GM19397 (cell line): ENCODE measurements around the gene BAMBI.
"Not testable (repeated sequence)": the region's sequence is repeated elsewhere in the genome, so short reads cannot be mapped to it uniquely, and the experiment has no call there.

Experiments
- ATAC-seq: cut with Tn5 transposase; IDR thresholded peaks from one replicate; pipeline ENCODE4 v1.9.1; 2021; ENCODE audit warnings: mild to moderate bottlenecking, moderate library complexity; ENCODE audit not compliant: unreplicated experiment

The BAMBI gene, protein sequence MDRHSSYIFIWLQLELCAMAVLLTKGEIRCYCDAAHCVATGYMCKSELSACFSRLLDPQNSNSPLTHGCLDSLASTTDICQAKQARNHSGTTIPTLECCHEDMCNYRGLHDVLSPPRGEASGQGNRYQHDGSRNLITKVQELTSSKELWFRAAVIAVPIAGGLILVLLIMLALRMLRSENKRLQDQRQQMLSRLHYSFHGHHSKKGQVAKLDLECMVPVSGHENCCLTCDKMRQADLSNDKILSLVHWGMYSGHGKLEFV

DNA sequence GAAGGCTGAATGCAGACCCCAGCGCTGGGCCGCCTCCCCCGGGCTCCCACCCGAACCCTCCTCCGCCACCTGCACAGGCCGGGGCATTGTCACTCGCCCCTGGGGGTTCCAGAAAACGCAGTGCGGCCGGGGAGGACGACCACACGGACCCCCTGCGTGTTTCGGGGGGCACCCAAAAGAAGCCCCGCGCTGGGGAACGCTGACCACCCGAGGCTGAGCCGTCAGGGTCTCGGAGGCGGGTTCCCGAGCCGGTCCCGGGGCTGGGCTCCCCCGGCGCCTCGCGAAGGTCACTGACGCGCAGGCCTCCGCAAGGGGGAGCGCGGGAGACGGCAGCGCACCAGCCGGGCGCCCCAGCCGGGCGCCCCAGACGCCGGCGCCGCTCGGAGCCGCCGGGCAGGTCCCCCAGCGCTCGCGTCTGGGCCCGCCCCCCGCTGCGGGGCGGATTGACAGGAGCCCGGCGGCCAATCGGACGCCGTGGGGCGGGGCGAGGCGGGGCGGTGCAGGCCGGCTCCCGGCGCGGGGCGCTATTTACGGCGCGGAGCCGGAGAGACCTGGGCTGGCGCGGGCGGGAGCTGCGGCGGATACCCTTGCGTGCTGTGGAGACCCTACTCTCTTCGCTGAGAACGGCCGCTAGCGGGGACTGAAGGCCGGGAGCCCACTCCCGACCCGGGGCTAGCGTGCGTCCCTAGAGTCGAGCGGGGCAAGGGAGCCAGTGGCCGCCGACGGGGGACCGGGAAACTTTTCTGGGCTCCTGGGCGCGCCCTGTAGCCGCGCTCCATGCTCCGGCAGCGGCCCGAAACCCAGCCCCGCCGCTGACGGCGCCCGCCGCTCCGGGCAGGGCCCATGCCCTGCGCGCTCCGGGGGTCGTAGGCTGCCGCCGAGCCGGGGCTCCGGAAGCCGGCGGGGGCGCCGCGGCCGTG lies at the start of gene BAMBI:
BAMBI (plus strand) TSS at position 554 of the 920 bp plus-strand sequence. CDS start 377 bp downstream, outside the sequence.
- ATAC-seq = peak; percentile 99

DNA sequence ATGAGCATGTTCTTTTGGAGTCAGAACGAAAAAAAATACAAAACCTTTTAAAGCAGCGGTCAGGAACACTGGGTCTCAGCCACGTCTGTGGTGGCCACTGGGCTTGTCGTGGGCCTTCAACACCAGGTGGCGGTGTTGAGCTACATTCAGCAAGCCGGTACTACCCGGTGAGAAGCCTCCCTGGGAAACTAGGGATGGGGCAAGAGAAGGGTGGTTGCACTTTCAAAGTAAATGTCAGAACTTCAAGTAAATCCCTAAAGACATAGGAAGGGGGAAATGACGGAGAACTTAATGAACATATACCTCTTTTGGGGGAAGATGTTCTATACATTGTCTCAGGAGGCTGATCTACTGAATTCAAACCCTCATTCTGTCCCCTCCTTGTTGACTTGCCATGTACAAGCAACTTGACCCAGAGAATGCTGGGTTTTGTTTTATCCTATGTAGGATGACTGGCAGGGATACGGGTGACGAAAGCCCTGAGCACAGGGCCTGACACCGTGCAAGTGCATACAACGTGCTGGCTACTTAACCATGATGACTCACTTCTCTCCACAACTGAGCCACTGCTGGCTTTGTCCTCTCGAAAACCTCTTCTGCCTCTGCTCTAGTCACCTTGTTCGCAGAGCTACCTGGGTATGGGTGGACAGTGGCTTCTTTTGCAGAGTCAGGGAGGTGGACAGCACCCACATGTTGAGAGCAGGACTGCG lies 49.0 kb upstream of the BAMBI start:
- ATAC-seq = peak; percentile 53

DNA sequence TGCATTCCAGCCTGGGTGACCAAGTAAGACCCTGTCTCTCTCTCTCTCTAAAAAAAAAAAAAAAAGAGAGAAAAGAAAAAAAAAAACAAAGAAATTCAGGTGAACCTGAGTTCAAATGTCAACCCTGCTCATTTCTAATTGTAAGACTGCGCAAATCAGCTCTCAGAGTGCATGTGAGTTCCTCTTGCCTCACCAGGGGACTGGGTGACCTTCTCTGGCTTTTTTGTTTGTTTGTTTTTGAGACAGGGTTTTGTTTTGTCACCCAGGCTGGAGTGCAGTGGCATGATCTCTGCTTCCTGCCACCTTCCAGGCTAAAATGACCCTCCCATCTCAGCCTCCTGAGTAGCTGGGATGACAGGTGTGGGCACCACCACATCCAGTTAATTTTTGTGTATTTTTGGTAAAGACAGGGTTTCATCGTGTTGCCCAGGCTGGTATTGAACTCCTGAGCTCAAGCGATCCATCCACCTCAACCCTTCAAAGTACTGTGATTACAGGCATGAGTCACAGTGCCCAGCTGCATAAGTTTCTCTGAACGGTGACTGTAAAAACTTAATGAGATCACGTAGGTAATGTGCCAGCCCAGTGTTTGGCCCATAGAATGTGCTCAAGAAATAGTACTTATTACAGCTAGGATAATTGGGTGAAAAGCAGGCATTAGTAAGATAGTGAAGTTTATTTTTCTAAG lies 45.3 kb upstream of the BAMBI start:
- ATAC-seq = no peak

DNA sequence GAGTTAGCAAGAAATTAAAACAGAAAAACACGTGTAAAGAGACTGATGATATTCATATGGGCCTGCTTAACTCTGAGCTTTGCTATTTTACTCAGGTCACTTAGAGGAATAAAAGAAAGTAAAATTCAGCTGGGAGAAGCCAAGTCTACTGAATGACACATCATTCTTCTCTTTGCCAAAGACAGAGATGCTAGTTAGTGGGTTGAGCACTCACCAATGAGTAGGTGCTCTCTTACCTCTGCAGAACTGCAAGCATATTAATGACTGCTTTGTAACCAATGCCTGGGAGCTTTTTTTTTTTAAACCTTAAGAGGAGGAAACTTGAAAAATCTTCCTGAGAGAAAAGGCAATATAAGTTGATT lies 44.8 kb upstream of the BAMBI start:
- ATAC-seq = no peak

DNA sequence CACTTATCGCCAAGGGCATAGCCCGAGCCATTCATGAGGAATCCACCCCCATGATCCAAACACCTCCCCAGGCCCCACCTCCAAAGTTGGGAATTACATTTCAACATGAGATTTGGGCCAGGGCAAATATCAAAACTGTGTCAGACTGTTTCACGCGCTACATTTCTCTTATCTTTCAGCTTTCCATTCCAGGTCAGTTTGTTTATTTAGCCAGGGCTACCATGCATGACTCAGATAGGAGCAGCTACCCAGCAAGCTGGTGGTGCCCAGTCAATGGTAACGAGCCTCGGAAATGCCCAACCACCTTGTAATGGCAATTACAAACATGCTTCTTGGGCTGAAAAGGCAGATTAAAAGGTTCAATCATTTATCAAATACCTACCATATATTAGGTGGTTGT lies 43.6 kb upstream of the BAMBI start:
- ATAC-seq = no peak

DNA sequence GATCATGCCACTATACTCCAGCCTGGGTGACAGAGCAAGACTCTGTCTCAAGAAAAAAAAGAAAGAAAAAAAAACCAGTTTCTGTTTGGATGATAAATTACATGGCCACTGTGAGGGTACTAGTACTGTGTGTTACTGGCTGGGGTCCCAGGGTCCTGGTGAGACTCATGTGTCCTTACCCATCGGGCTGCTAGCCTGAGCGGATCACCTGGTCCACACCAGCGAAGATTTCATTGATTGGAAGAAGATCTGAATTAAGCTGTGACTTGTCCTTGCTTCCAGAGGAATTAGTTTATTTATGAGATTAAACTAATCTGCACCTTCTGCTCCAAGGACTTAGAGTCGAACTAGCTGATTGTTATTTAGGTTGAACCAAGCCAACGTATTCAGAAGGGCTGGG lies 40.0 kb upstream of the BAMBI start:
- no peak for ATAC-seq

DNA sequence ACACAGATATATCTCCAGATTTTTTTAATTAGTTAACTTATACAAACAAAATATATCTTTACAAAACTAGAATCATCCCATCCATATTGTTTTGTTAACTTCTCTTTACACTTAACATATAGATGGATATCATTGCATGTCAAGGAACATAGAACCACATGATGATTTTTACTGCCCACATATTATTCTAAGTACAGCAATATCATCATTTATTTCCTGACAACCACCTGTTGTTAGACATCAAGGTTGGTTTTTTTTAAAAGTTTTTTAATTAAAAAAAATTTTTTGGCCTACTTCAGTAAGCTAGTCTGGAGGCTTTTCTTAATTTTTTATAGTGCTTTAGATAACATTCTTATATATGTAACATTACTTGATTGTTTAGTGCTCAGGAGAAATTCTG lies 38.9 kb upstream of the BAMBI start:
- ATAC-seq = no peak

DNA sequence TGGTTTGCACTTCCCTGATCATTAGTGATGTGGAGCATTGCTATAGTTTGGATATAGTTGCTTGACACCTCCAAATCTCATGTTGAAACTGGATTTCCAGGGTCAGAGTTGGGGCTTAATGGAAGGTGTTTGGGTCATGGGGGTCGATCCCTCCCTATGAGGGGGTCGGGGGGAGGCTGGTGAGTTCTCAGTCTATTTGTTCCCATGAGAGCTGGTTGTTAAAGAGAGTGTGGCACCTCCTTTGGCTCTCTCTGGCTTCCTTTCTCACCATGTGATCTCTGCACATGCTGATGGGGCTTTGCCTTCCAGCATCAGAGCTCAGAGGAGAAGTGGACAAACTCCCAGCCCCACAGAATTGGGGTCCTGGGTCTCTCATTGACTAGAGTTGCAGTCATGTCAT lies 36.8 kb upstream of the BAMBI start:
- no peak for ATAC-seq

DNA sequence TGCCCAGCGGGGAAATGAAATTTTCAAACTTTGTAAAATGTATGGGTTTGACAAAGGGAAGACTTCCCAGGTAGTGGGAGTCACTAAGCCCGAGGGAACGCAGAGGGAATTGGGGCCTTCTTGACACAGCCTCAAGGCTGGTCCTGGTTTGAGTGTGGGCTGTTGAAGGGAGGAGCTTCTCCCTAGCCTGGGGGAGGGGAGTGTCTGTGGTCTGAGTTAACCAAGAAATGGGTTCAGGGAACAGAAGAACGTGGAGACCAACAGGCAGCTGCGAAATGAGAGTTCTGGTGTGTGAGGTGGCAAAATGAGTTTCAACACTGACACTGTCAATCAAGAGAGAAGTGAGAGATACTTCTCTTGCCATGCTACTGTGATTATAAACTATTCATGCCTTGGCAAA lies 32.7 kb upstream of the BAMBI start:
- ATAC-seq = no peak

DNA sequence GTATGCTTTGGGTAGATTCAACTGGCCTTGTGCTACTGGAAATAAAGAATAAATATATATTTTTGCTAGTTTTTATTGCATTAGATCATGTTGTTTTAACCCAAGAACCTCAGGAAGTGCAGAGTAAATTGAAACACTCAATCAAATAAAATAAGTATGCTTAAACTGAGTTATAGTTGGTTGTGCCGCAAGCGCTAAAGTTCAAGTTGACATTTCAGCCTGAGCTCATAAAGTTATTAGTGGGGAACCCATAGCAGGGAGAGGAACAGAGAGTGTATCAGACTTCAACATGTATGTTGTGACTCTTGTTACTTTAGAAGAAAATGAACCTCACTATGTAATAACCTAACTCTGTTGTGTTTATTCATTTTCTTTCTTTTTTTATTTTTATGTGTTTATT lies 25.2 kb upstream of the BAMBI start:
- ATAC-seq = no peak

DNA sequence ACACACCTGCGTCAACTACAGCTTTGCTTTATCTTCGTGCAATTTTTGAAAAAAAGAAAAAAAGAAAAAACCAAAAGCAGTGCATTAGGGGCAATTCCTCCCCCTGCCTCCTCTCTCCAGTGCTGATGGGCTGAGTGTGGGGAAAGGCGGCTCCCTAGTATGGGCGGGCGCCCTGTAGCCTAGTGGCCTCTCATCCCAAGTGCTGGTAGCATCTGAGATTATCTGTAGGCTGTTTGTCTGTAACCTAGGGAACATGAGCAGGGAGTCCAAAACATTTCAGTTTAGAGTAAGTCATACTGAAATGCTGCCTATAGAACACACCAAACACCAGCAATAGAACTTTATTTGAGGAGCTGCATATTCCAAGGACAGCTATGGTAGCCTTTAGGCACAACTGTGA lies 24.6 kb upstream of the BAMBI start:
- no peak for ATAC-seq

DNA sequence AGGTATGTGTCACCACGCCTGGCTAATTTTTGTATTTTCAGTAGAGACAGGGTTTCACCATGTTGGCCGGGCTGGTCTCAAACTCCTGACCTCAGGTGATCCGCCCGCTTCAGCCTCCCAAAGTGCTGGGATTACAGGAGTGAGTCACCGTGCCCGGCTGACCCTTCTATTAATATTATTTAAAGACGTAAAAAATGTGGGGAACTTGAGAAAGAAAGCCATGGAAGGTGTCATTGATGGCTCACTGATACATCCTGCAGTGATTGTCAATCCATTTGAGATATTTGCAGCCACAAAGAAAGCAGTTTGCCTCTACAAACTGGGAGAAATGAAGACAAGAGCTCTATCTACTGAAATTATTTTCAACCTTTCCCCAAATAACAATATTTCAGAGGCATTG lies 18.5 kb upstream of the BAMBI start:
- ATAC-seq = not testable (repeated sequence)

DNA sequence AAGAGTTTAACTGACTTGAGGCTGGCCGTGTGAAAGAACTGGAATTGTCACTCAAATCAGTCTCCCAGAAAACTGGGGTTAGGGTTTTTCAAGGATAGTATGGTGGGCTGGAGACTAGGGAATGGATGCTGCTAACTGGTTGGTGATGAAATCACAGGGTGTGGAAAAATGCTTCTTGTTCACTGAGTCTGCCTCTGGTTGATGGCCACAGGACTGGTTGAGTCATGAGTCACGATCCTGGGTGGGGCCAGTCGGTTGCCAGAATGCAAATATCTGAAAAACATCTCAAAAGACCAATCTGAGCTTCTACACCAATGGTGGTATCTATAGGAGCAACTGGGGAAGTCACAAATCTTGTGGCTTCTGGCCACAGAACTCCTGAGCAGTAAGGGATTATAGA lies 16.3 kb upstream of the BAMBI start:
- no peak for ATAC-seq

DNA sequence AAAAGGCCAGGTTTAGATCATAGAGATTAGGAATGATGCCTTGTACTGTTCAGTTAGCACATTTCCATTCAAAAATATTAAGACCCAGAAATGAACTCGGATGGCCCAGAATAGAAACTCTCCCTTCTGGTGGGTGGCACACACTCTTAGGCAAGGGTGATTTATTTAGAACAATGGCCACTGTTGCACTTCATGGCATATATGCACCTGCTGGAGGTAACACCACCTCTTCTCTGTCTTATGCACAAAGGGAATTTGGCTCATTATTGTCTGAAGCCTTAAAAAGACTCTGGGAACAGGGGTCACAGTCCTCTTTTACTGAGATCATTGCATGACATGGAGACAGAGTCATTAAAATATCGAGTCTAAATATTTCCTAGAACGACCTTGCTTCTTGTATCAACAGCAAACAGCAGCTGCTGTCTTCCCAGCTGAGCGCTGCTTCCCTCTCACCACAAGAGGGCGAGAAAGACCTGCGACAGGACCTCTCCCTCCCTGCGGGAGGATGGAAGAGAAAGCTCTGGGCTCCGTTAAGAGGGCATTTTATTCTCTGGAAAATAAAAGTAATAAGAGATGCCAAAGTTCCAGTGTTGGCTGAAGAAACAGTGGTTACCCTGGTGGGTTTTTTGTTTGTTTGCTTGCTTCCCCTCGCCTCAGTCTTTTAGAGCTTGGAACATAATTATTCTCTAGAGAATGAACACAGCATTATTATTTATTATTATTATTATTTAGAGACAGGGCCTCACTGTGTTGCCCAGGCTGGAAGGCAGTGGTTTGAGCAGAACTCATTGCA lies 13.5 kb upstream of the BAMBI start:
- peak; percentile 81 for ATAC-seq

DNA sequence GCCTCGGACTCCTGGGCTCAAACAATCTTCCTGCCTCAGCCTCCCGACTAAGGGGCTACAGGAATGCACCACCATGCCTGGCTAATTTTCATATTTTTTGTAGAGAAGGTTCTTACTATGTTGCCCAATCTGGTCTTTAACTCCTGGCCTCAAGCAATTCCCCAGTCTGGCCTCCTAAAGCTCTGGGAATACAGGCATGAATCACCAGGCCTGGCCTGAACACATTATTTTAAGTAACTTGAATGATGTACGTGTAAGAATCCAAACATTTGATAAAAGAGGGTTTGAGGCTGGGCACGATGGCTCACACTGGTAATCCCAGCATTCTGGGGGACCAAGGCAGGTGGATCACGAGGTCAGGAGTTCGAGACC lies 13.0 kb upstream of the BAMBI start:
- ATAC-seq = no peak

DNA sequence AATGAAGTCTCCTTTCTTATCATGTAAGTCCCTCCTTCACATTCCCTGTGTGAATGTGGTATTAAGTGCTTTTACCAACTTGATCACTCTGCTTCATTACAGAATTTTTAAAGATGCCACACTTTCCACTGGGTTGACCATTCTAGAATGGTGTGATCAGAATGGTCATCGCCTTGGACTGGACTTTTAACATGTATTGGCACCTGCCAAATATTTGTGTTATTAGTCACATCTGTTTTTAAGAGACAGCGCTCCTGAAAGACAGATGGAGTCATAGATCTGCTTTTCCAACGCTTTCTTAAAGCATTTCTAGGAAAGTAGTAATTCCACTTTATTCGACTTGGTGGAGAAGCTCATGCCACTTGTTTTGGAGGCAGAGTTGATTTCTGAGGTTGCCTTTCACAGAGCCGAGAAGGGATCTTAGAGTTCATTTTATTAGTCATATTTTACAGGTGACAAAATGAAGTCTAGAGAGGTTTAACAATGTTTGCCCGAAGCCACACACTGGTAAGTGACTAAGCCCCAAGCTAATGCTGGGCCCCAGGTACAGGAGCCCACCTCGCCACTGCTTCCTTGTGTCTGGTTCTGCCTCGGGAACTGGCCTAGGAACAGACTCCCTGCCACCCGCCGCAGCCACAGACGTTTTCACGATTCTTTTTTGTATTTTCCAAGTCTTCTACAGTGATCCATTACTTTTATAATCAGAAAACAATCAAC lies 10.4 kb upstream of the BAMBI start:
- no peak for ATAC-seq

DNA sequence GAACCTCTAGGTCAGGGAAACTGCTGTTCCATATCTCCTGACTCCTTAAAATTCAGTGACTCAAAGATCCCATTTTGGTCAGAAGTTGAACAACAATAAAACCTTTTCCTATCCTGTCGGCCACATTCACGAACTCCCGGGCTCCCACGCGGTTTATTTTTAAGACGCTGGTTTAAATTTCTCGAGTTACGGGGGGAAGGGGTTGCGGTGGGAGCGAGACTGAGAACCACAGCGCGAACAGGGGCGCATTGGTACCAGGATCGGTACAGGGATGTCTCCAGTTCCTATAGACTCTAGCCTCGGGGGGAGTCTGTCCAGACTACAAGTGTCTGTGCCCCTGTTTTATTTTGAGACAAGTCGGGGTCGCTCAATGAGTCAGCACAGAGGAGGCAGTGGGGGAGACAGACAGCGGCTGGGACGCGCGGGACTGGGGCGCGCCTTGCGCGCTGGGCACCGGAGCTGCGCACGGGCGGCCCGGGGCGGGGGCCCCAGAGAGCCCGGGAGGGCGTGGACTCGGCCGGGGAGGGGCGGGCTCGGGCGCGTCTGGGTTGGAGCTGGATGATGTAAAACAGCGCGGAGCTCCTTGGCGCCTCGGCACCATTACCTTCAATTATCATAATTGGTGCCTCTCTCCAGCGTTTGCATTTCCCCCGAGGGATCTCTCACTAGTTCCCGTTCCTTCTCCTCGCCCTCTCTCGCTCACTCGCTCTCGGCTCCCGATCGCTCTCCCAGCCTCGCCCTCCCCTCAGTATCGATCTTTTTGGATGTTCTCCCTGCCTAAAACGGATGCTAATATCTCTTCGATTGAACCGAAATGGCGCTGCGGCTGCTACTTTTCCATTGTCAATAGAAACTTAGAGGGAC lies 8.7 kb upstream of the BAMBI start:
- ATAC-seq = no peak

DNA sequence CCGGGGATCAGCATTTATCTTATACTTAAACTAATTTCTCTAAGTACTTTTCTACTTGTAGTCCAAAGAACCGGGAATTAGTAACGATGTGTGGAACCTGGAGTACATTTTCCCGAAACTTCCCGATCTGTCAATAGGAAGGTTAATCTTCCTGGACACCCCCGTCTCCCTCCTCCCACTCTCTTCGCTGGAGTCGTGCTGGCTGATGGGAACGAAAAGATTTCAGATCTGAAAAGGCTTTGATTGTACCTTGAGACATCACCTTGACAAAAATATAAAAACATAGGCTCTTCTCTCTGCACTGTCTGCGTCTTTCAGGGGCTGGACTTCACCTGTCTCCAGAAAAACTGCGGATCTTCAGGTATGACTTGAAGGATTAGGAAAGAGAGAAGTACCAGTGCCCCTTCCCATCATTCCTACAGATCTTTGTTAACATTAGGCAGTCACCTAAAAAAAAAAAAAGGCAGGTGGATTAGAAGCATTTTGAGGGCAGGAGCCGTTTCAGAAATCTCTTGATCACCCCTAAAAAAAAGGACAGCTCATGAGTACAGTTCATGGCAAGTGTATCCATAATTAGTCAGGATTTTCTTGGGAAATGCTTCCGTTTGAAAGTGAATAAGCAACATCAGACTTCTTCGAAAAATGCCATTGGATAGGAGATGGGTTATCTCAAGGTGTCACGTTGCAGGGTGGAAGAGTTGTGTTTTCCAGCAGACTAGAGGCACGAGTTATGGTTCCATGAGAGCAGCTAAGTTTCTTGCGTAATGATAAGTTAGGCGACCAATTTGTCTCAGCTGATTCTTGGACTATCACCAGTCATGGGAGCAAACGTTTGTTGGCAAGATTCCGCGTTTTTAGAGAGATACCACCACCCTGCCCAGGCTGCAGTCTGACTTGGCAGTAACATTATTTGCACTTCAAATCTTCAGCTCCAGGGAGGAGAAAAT lies 7.8 kb upstream of the BAMBI start:
- no peak for ATAC-seq
